WERI-Rb-1 (cell line): ENCODE data around the gene ZAP70.
"Not testable (repeated sequence)": the region's sequence is repeated elsewhere in the genome, so short reads cannot be mapped to it uniquely, and the experiment has no call there.

Source experiments
- DNase-seq: peaks from one replicate; pipeline ENCODE4 v3.0.0-alpha.2; 2020
- H3K27ac ChIP-seq: fragments of 250-450 bp; sonication (Bioruptor Pico); 2 replicates; pipeline ENCODE4 v1.5.1; 2020; ENCODE audit warnings: mild to moderate bottlenecking, moderate library complexity
- H3K27me3 ChIP-seq: fragments of 250-450 bp; sonication (Bioruptor Pico); 2 replicates; pipeline ENCODE4 v1.5.1; 2021; ENCODE audit warnings: mild to moderate bottlenecking, low read depth, moderate library complexity; ENCODE audit not compliant: insufficient read depth, severe bottlenecking
- H3K36me3 ChIP-seq: fragments of 250-450 bp; sonication (Bioruptor Pico); 2 replicates; pipeline ENCODE4 v1.5.1; 2020; ENCODE audit warnings: mild to moderate bottlenecking, moderate library complexity
- H3K4me3 ChIP-seq: 2 replicates; pipeline ENCODE4 v1.5.1; 2011; ENCODE audit warnings: low read depth, mild to moderate bottlenecking, control low read depth, low read length
- H3K9me3 ChIP-seq: fragments of 250-450 bp; sonication (Bioruptor Pico); 2 replicates; pipeline ENCODE4 v1.5.1; 2021; ENCODE audit warnings: mild to moderate bottlenecking, moderate library complexity; ENCODE audit not compliant: severe bottlenecking
- TF ChIP-seq, protein P1 (sequence below): IDR thresholded peaks from 2 replicates; pipeline ENCODE4 v1.5.1; 2011; ENCODE audit warnings: low read depth, mild to moderate bottlenecking, control low read depth, inconsistent platforms, low read length

ZAP70 gene

DNA sequence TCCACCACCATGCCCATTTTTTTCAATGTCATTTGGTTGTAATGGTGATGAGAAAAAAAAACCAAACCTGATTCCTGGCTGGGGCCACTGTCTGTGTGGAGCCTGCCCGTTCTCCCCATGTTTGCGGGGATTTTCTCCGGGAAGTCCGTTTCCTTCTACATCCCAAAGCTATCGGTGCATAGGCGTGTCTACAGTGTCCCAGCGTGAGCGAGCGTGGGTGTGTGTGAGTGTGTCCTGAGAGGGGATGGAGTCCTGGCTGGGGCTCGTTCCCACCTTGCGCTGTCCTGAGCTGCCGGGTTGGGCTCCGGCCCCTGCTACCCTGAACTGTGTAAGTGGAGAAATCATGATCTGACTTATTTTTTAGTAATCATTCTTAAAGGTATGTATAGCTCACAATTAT, 7.3 kb upstream of the ZAP70 start:
- DNase-seq: no peak
- TF ChIP-seq, protein P1, sequence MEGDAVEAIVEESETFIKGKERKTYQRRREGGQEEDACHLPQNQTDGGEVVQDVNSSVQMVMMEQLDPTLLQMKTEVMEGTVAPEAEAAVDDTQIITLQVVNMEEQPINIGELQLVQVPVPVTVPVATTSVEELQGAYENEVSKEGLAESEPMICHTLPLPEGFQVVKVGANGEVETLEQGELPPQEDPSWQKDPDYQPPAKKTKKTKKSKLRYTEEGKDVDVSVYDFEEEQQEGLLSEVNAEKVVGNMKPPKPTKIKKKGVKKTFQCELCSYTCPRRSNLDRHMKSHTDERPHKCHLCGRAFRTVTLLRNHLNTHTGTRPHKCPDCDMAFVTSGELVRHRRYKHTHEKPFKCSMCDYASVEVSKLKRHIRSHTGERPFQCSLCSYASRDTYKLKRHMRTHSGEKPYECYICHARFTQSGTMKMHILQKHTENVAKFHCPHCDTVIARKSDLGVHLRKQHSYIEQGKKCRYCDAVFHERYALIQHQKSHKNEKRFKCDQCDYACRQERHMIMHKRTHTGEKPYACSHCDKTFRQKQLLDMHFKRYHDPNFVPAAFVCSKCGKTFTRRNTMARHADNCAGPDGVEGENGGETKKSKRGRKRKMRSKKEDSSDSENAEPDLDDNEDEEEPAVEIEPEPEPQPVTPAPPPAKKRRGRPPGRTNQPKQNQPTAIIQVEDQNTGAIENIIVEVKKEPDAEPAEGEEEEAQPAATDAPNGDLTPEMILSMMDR: no peak
- Histone ChIP-seq H3K27ac (no peak overlapping the region), H3K4me3 (no peak overlapping the region), H3K9me3 (no peaks in the 10 kb centered on the region), H3K36me3 (no peaks in the 10 kb centered on the region), H3K27me3 (no peaks in the 10 kb centered on the region)

- DNase-seq: no peak
- Histone ChIP-seq H3K36me3 (no peaks in the 10 kb centered on the region), H3K27ac (no peak overlapping the region), H3K4me3 (no peak overlapping the region), H3K27me3 (no peaks in the 10 kb centered on the region), H3K9me3 (no peaks in the 10 kb centered on the region)
- TF ChIP-seq, protein P1: no peak
Measured at GRCh38 chr2:97706708-97707345, 6.5 kb upstream of the ZAP70 start.

DNA sequence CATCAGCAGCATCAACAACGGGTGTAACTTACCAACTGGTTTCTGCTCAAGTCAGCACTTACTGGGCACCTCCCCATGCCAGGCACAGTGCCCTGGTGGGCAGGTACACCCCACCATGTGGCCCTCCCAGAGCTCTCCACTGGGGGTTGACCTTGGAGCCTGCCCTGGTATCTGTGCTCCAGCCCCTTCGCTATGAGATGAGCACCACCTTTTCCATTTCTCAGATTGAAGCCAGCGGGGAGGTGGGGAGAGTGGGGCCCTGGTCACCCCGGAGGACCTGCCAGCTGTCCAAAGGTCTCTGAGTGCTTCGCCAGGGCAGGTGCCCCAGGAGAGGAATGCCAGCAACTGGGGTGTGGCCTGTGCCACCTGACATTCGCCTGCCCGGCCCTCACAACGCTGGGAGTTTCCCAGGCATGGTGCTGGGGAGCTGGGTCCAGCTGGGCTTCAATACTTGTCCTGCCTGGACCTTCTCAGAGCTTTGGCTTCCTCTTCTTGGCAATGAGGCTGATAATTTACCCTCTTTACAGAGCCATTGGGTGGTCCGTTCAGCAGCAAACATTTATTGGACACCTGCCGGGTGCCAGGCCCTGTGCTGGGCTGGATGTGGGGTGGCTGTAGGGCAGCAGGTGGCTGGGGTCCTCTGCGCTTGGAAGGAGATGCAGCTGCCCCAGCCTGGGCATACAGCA, 5.9 kb upstream of the ZAP70 start:
- Histone ChIP-seq H3K27ac (no peak overlapping the region), H3K36me3 (no peaks in the 10 kb centered on the region), H3K4me3 (no peak overlapping the region), H3K9me3 (no peaks in the 10 kb centered on the region), H3K27me3 (no peaks in the 10 kb centered on the region)
- no peak for DNase-seq
- TF ChIP-seq, protein P1: no peak

DNA sequence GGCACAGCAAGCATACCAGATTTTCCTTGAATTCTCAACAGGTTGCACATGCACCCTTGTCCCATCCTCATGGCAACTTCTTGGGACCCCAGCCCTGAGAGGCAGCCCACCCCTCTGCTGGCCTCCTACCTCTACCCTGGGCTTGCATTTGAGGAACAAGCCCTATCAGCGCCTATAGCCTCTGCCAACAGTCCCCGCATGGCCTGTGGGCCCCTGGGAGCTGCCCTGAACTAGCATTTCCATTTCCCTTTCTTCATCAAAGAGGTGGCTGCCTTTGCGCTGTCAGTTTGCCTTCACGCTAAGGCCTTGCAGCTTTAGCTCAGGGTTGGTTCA, 5.4 kb upstream of the ZAP70 start:
- TF ChIP-seq, protein P1: no peak
- H3K27ac ChIP-seq: no peak overlapping the region
- no peaks in the 10 kb centered on the region for H3K9me3 ChIP-seq
- H3K36me3 ChIP-seq: no peaks in the 10 kb centered on the region
- no peak overlapping the region for H3K4me3 ChIP-seq
- DNase-seq: no peak
- no peaks in the 10 kb centered on the region for H3K27me3 ChIP-seq

DNA sequence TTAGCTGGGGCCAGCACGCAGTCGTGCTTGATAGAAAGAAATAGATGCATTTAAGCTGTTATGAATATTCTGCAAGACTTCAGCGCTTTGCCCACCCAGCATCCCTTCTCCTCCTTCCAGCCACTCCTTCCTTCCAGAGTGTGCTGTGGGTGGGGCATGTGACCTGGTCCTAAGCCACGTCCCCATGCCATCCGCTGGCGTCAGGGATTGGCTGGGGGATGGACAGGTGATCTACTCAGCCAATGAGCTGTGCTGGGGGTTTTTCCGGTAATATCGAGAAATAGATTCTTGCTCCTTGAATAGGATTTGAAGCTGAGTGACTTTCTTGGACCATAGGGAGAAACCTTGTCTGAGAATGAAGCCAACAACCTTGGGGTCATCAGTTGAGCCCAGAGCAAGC, 4.8 kb upstream of the ZAP70 start:
- Histone ChIP-seq H3K4me3 (no peak overlapping the region), H3K27me3 (no peaks in the 10 kb centered on the region), H3K36me3 (no peaks in the 10 kb centered on the region), H3K9me3 (no peaks in the 10 kb centered on the region), H3K27ac (no peak overlapping the region)
- TF ChIP-seq, protein P1: no peak
- no peak for DNase-seq

DNA sequence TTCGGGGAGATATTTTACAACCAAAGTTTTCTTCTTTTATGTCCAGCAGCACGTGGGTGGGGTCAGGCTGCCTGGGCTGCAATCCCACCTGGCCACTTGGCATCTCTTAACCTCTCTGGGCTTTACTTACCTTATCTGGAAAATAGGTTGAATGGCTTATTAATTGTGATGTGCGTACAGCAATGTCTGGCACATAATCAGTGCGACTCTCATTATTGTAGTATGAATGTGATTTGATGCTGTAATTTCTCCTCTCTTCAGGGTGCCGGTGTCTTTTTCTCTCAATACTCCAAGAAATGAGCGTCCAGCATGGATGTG, 2.0 kb upstream of the ZAP70 start:
- DNase-seq: no peak
- Histone ChIP-seq H3K36me3 (no peaks in the 10 kb centered on the region), H3K27me3 (no peaks in the 10 kb centered on the region), H3K9me3 (no peaks in the 10 kb centered on the region), H3K27ac (no peak overlapping the region), H3K4me3 (no peak overlapping the region)
- TF ChIP-seq, protein P1: no peak

- not testable (repeated sequence) for DNase-seq, H3K27ac ChIP-seq, H3K4me3 ChIP-seq, H3K27me3 ChIP-seq, H3K36me3 ChIP-seq, H3K9me3 ChIP-seq
Measured at GRCh38 chr2:97712175-97712574, 1.2 kb upstream of the ZAP70 start.
